Measurements from ENCODE around the gene C1QTNF6. TPM values are rescaled to one million over a fixed set of nuclear protein-coding genes. Genes with fewer than 3 reads are reported as not detected.
A peak's percentile ranks its signal among the peaks of the same experiment; 100 is the strongest.

Gene C1QTNF6
- total and polyA plus RNA-seq, 10 of the 15 experiments (the other 5 are each of a cell fraction or from before 2014, with no cell fraction given), result 0.16 to 4.1 (median 1.3) TPM

DNA sequence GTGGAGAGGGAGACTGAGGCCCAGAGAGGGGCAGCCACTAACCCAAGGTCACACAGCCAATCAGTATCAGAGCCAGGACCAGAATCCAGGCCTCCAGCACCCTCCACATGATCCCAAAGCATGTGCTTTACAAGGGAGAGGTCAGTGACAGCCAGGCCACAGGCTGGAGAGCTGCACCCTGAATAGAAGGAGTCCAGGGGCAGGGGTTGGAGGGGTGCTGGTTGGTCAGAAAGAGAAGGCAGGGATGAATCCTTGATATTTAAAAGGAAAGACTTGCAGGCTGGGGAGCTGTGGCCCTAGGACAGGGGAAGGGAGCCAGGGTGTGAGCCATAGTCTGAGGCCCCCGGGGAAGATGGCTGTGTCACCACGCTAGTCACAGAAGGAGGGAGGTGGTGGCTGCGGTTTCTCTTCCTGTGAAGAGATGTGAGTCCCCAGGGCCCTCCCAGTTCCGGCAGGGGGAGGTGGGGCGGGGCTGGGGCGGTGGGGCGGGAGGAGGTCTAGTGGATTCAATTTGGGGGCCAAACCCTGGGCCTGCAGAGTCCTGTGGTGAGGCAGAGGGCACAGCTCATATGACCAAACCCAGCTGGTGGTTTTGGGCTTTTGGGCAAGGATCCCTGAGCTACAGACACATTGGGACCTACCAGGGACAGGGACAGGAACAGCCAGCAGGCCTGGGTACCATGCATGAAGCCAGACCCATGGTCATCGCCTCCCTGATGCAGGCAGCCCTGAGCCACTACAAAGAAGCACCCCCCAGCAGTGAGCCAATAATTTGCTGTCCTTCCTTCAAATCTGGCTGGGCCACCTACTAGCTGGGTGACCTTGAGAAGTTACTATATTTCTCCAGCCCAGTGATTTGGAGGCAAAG, 42.0 kb upstream of the C1QTNF6 start (continued):
- TF ChIP-seq, protein P1, sequence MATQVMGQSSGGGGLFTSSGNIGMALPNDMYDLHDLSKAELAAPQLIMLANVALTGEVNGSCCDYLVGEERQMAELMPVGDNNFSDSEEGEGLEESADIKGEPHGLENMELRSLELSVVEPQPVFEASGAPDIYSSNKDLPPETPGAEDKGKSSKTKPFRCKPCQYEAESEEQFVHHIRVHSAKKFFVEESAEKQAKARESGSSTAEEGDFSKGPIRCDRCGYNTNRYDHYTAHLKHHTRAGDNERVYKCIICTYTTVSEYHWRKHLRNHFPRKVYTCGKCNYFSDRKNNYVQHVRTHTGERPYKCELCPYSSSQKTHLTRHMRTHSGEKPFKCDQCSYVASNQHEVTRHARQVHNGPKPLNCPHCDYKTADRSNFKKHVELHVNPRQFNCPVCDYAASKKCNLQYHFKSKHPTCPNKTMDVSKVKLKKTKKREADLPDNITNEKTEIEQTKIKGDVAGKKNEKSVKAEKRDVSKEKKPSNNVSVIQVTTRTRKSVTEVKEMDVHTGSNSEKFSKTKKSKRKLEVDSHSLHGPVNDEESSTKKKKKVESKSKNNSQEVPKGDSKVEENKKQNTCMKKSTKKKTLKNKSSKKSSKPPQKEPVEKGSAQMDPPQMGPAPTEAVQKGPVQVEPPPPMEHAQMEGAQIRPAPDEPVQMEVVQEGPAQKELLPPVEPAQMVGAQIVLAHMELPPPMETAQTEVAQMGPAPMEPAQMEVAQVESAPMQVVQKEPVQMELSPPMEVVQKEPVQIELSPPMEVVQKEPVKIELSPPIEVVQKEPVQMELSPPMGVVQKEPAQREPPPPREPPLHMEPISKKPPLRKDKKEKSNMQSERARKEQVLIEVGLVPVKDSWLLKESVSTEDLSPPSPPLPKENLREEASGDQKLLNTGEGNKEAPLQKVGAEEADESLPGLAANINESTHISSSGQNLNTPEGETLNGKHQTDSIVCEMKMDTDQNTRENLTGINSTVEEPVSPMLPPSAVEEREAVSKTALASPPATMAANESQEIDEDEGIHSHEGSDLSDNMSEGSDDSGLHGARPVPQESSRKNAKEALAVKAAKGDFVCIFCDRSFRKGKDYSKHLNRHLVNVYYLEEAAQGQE (IDR thresholded peaks at IDR 0.05; ENCODE audit: low read depth, low read length), result no peak
- TF ChIP-seq POU2F2 (IDR thresholded peaks at IDR 0.05; ENCODE audit: borderline replicate concordance, low read depth, low read length) (peak; percentile 16; the same call in 2 of the 3 replicates), ATF7 (IDR thresholded peaks at IDR 0.05; ENCODE audit: low read depth) (peak; percentile 9; the same call in 1 of the 2 replicates)

DNA sequence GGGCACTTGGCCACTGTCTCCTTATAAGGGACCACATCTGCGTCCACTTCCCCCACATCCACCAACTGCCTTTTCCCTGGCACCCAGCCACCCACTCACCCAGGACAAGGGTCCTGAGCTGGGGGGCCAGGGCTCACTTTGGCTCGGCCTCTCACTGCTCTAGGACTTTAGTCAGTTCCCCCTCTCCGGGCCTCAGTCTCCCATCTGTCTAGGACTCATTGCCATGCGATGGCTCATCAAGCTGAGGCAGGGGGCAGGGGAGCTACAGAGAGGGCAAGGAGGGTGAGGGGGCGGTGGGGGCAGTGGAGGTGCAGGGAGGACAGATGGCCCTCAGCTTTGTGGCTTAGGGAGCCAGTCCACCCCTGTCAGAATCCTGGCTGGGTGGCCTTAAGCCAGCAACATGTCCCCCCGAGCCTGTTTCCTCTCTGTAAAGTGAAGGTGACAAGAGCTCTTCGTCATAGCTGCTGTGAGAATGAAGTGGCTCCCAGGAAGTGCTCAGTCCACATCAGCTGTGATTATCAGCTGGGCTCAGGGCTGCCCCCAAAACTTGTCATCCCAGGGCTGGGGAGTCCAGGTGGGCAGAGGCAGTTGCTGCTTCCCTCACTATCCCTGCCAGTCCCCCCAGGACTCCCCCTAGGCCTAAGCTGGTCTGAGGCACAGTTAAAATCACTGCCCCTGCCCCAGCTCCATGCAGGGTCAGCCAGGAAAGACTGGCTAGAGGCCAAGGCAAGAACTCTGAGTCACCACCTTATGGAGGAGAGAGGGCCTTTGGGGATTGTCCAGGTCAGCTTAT, 41.2 kb upstream of the C1QTNF6 start:
- Histone ChIP-seq H3K9me3 (replicated peaks; ENCODE audit: control insufficient read depth, insufficient read depth, low read length) (no peaks in the 10 kb centered on the region), H4K20me1 (ENCODE audit: control insufficient read depth, insufficient read depth) (peaks cover 3% of the 10 kb centered on the region; the same call in 1 of the 2 replicates), H2AFZ (ENCODE audit: control insufficient read depth, low read depth, low read length) (no peak overlapping the region), H3K27ac (ENCODE audit: control insufficient read depth, insufficient read depth) (peak overlapping the region; percentile 100), H3K4me2 (ENCODE audit: control insufficient read depth, insufficient read depth) (peak overlapping the region; percentile 83), H3K27me3 (replicated peaks in 1 of 2; ENCODE audit: control insufficient read depth in 2 of 2, insufficient read depth in 2 of 2, low read length in 1 of 2) (no peaks in the 10 kb centered on the region), H3K9ac (ENCODE audit: control insufficient read depth, insufficient read depth, low read length) (peak overlapping the region; percentile 93), H3K79me2 (ENCODE audit: control insufficient read depth, insufficient read depth, low read length) (peaks cover 38% of the 10 kb centered on the region), H3K4me1 (ENCODE audit: control insufficient read depth, insufficient read depth, low read length) (peaks cover 70% of the 10 kb centered on the region), H3K4me3 (peak overlapping the region; percentile 60; the same call in 1 of the 2 replicates), H3K36me3 (ENCODE audit: control insufficient read depth in 2 of 2, insufficient read depth in 2 of 2, low read length in 1 of 2) (peaks cover 37 to 67% of the 10 kb centered on the region in 2 experiments)
- DNase-seq (ENCODE audit: low read depth, low spot score), result no peak
- in situ Hi-C loops (cut with MboI), result no loop called here
- ChIA-PET RAD21 (ENCODE audit: unreplicated experiment) (interaction anchor here (0.8 to 4.6 kb wide), 9 partner anchors 10 to 66 kb away, joined by 3 to 99 read pairs (median 13); partner anchors contain the start of gene RAC2), CTCF (interaction anchor here (0.8 to 5.3 kb wide), 9 partner anchors 10 to 73 kb away, joined by 3 to 84 read pairs (median 14); partner anchors contain the start of gene RAC2), SMC1A (ENCODE audit: uncharacterized antibody, unreplicated experiment) (interaction anchor here (0.9 to 6.5 kb wide), 10 partner anchors 9 to 32 kb away, joined by 3 to 109 read pairs (median 6); partner anchors contain the start of gene RAC2), POLR2A (interaction anchor here (1.1 to 5.8 kb wide), 6 partner anchors 10 to 66 kb away, joined by 3 to 140 read pairs (median 22); partner anchors contain the start of gene RAC2)
- 60% methylated on average over 7 of the region's 7 CpGs for WGBS (ENCODE audit: insufficient coverage, insufficient replicate concordance, low lambda C conversion rate, missing lambda C conversion rate)
- 0 out of 3 replicates have a peak, but pooled peaks have one; percentile 1 for ATAC-seq
- intact Hi-C loops (cut with micrococcal nuclease; ENCODE audit: unreplicated experiment), result no loop called here
- no peak for FAIRE-seq
- no TSS peak for BruUV-seq (replicated peaks)
- no peak for TF ChIP-seq EED (IDR thresholded peaks at IDR 0.05; ENCODE audit: low read depth)
- TF ChIP-seq, protein P2, sequence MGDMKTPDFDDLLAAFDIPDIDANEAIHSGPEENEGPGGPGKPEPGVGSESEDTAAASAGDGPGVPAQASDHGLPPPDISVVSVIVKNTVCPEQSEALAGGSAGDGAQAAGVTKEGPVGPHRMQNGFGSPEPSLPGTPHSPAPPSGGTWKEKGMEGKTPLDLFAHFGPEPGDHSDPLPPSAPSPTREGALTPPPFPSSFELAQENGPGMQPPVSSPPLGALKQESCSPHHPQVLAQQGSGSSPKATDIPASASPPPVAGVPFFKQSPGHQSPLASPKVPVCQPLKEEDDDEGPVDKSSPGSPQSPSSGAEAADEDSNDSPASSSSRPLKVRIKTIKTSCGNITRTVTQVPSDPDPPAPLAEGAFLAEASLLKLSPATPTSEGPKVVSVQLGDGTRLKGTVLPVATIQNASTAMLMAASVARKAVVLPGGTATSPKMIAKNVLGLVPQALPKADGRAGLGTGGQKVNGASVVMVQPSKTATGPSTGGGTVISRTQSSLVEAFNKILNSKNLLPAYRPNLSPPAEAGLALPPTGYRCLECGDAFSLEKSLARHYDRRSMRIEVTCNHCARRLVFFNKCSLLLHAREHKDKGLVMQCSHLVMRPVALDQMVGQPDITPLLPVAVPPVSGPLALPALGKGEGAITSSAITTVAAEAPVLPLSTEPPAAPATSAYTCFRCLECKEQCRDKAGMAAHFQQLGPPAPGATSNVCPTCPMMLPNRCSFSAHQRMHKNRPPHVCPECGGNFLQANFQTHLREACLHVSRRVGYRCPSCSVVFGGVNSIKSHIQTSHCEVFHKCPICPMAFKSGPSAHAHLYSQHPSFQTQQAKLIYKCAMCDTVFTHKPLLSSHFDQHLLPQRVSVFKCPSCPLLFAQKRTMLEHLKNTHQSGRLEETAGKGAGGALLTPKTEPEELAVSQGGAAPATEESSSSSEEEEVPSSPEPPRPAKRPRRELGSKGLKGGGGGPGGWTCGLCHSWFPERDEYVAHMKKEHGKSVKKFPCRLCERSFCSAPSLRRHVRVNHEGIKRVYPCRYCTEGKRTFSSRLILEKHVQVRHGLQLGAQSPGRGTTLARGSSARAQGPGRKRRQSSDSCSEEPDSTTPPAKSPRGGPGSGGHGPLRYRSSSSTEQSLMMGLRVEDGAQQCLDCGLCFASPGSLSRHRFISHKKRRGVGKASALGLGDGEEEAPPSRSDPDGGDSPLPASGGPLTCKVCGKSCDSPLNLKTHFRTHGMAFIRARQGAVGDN (IDR thresholded peaks at IDR 0.05), result no peak

All from GM12878 (cell line).